ENCODE results near the gene SCAF11. TPM values are rescaled to one million over a fixed set of nuclear protein-coding genes. Genes with fewer than 3 reads are reported as not detected.

The SCAF11 gene
- polyA plus RNA-seq, 2 of the 4 experiments (the other 2 are of a cell fraction), result 43.0 to 110 TPM

GRCh38 chr12:45898094-45898493, 92.3 kb downstream of the SCAF11 start:
- no peak for FAIRE-seq
- no peaks in the 10 kb centered on the region for H3K9me3 ChIP-seq
- no peak overlapping the region for H3K27ac ChIP-seq
- POLR2A ChIA-PET, result no interaction called here
- H3K4me3 ChIP-seq, result no peak overlapping the region
- no peak overlapping the region for H3K4me2 ChIP-seq
- CTCF ChIA-PET, result no interaction called here
- WGBS (ENCODE audit: missing lambda C conversion rate), result 92% methylated on average over 1 of the region's 1 CpG
- no peak for TF ChIP-seq HOXA7 (CRISPR knock-in tag; IDR thresholded peaks at IDR 0.05)
- TF ChIP-seq ZC3H11A (IDR thresholded peaks at IDR 0.05), result no peak
- TF ChIP-seq CHD4 (IDR thresholded peaks at IDR 0.05; ENCODE audit: borderline replicate concordance), result no peak
- TF ChIP-seq KDM5A (IDR thresholded peaks at IDR 0.05), result no peak
- TF ChIP-seq, protein P1, sequence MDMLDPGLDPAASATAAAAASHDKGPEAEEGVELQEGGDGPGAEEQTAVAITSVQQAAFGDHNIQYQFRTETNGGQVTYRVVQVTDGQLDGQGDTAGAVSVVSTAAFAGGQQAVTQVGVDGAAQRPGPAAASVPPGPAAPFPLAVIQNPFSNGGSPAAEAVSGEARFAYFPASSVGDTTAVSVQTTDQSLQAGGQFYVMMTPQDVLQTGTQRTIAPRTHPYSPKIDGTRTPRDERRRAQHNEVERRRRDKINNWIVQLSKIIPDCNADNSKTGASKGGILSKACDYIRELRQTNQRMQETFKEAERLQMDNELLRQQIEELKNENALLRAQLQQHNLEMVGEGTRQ (IDR thresholded peaks at IDR 0.05), result no peak
- no peak for TF ChIP-seq RFX5 (IDR thresholded peaks at IDR 0.05)
- TF ChIP-seq CBX8 (IDR thresholded peaks at IDR 0.05), result no peak
- TF ChIP-seq HOXB13 (CRISPR knock-in tag; IDR thresholded peaks at IDR 0.05; ENCODE audit: low read depth), result no peak
- no peak for TF ChIP-seq HMGXB4 (CRISPR knock-in tag; IDR thresholded peaks at IDR 0.05; ENCODE audit: borderline replicate concordance)
- TF ChIP-seq JUN (IDR thresholded peaks at IDR 0.05), result no peak
- TF ChIP-seq, protein P2, sequence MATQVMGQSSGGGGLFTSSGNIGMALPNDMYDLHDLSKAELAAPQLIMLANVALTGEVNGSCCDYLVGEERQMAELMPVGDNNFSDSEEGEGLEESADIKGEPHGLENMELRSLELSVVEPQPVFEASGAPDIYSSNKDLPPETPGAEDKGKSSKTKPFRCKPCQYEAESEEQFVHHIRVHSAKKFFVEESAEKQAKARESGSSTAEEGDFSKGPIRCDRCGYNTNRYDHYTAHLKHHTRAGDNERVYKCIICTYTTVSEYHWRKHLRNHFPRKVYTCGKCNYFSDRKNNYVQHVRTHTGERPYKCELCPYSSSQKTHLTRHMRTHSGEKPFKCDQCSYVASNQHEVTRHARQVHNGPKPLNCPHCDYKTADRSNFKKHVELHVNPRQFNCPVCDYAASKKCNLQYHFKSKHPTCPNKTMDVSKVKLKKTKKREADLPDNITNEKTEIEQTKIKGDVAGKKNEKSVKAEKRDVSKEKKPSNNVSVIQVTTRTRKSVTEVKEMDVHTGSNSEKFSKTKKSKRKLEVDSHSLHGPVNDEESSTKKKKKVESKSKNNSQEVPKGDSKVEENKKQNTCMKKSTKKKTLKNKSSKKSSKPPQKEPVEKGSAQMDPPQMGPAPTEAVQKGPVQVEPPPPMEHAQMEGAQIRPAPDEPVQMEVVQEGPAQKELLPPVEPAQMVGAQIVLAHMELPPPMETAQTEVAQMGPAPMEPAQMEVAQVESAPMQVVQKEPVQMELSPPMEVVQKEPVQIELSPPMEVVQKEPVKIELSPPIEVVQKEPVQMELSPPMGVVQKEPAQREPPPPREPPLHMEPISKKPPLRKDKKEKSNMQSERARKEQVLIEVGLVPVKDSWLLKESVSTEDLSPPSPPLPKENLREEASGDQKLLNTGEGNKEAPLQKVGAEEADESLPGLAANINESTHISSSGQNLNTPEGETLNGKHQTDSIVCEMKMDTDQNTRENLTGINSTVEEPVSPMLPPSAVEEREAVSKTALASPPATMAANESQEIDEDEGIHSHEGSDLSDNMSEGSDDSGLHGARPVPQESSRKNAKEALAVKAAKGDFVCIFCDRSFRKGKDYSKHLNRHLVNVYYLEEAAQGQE (IDR thresholded peaks at IDR 0.05), result no peak
- no peak for TF ChIP-seq SMC3 (IDR thresholded peaks at IDR 0.05)
- TF ChIP-seq ZNF302 (CRISPR knock-in tag; IDR thresholded peaks at IDR 0.05), result no peak
- TF ChIP-seq EP300 (IDR thresholded peaks at IDR 0.05), result no peak
- TF ChIP-seq EHF (CRISPR knock-in tag; IDR thresholded peaks at IDR 0.05), result no peak
- TF ChIP-seq EHMT2 (IDR thresholded peaks at IDR 0.05; ENCODE audit: low read depth), result no peak
- TF ChIP-seq ESRRA (IDR thresholded peaks at IDR 0.05; ENCODE audit: borderline replicate concordance, low read length), result no peak
- no peak for TF ChIP-seq CEBPB (IDR thresholded peaks at IDR 0.05)
- no peak for TF ChIP-seq JUNB (IDR thresholded peaks at IDR 0.05)
- no peak for TF ChIP-seq ZFP36 (IDR thresholded peaks at IDR 0.05; ENCODE audit: borderline replicate concordance, partially characterized antibody)
- no peaks in the 10 kb centered on the region for H3K4me1 ChIP-seq
- no peak for DNase-seq (ENCODE audit: low read depth in 1 of 2, low spot score in 1 of 2)
- ATAC-seq, result no peak

DNA sequence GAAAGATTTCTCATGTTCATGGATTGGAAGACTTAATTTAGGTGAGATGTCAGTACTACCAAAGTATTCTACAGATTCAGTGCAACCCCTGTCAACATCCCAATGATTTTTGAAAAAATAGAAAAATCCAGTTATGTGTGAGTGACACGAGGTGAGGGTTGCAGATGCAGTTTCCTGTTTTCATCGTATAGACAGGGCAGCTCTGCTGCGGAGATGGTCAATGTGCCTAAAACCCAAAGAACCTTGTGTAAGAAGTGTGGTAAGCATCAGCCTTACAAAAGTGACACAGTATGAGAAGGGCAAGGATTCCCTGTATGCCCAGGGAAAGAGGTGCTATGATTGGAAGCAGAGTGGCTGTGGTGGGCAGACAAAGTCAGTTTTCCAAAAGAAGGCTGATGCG, 94.4 kb downstream of the SCAF11 start:
- H3K4me2 ChIP-seq, result no peak overlapping the region
- FAIRE-seq, result no peak
- WGBS (ENCODE audit: missing lambda C conversion rate), result 96% methylated on average over 4 of the region's 4 CpGs

More for the DNA sequence above, 94.4 kb downstream of the SCAF11 start:
- no peak for TF ChIP-seq MAZ (IDR thresholded peaks at IDR 0.05; ENCODE audit: borderline replicate concordance, low read depth, low read length)
- no peak for TF ChIP-seq CBX2 (IDR thresholded peaks at IDR 0.05; ENCODE audit: borderline replicate concordance, low read depth)
- TF ChIP-seq RFX5 (IDR thresholded peaks at IDR 0.05), result no peak
- no peak for TF ChIP-seq TP53 (CRISPR knock-in tag; IDR thresholded peaks at IDR 0.05)
- TF ChIP-seq, protein P3, sequence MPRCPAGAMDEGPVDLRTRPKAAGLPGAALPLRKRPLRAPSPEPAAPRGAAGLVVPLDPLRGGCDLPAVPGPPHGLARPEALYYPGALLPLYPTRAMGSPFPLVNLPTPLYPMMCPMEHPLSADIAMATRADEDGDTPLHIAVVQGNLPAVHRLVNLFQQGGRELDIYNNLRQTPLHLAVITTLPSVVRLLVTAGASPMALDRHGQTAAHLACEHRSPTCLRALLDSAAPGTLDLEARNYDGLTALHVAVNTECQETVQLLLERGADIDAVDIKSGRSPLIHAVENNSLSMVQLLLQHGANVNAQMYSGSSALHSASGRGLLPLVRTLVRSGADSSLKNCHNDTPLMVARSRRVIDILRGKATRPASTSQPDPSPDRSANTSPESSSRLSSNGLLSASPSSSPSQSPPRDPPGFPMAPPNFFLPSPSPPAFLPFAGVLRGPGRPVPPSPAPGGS (IDR thresholded peaks at IDR 0.05), result no peak
- TF ChIP-seq CHD4 (IDR thresholded peaks at IDR 0.05; ENCODE audit: borderline replicate concordance), result no peak
- TF ChIP-seq ESRRA (IDR thresholded peaks at IDR 0.05; ENCODE audit: borderline replicate concordance, low read length), result no peak
- TF ChIP-seq EP300 (IDR thresholded peaks at IDR 0.05), result no peak
- ATAC-seq (no peak), DNase-seq (ENCODE audit: low read depth in 1 of 2, low spot score in 1 of 2) (no peak)
- ChIA-PET POLR2A (no interaction called here), CTCF (interaction anchor here (1.6 kb wide), 1 partner anchor 20 kb away, joined by 4 read pairs; no protein-coding TSS in a partner anchor)
- H3K27ac ChIP-seq, result no peak overlapping the region
- H3K4me3 ChIP-seq, result no peak overlapping the region
- no peaks in the 10 kb centered on the region for H3K4me1 ChIP-seq
- no peaks in the 10 kb centered on the region for H3K9me3 ChIP-seq

Measured in A549 (cell line).